ENCODE measurements around the gene TSPAN33.
"Not testable (repeated sequence)": the region's sequence is repeated elsewhere in the genome, so short reads cannot be mapped to it uniquely, and the experiment has no call there.

The TSPAN33 gene

DNA sequence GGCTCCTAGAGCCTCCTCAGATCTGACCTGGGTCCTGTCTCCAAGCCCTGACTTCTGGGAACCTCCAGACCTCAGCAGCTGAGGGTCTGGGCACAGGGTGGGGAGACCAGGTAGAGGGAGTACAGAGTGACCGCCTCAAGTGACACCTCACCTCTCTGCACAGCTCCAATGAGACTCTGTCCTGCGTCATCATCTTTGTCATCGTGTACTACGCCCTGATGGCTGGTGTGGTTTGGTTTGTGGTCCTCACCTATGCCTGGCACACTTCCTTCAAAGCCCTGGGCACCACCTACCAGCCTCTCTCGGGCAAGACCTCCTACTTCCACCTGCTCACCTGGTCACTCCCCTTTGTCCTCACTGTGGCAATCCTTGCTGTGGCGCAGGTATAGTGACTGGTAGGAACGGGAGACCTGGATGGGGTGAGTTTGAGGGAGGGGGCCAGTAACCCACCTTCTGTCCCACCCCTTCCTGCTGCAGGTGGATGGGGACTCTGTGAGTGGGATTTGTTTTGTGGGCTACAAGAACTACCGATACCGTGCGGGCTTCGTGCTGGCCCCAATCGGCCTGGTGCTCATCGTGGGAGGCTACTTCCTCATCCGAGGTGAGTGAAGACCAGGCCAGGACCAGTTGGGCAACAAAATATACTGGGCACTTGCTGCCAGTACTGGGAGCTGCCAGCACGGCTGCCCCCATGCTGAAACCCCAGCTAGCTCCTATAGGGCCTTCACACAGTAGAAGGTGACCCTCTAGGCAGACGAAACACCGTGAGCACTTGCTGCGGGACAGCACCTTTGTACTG, 61.7 kb downstream of the TSPAN33 start:
- in situ Hi-C loops (cut with MboI; ENCODE audit: low sequenced_read_pairs): no loop called here

DNA sequence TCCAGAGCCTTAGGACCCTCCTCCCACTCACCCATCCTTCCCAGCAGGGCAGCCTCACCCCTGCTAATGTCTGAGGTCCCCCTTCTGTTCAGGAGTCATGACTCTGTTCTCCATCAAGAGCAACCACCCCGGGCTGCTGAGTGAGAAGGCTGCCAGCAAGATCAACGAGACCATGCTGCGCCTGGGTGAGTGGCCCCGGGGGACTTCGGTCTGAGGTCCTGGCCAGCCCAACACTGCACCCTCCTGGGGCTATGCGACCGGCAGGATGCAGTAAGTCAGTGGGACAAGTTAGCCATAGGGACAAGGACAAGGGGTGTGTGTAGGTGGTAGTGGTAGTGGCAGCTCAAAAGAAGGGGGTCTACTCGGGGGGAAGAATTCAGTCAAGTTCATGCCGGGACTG, 64.2 kb downstream of the TSPAN33 start:
- in situ Hi-C loops (cut with MboI; ENCODE audit: low sequenced_read_pairs): no loop called here

DNA sequence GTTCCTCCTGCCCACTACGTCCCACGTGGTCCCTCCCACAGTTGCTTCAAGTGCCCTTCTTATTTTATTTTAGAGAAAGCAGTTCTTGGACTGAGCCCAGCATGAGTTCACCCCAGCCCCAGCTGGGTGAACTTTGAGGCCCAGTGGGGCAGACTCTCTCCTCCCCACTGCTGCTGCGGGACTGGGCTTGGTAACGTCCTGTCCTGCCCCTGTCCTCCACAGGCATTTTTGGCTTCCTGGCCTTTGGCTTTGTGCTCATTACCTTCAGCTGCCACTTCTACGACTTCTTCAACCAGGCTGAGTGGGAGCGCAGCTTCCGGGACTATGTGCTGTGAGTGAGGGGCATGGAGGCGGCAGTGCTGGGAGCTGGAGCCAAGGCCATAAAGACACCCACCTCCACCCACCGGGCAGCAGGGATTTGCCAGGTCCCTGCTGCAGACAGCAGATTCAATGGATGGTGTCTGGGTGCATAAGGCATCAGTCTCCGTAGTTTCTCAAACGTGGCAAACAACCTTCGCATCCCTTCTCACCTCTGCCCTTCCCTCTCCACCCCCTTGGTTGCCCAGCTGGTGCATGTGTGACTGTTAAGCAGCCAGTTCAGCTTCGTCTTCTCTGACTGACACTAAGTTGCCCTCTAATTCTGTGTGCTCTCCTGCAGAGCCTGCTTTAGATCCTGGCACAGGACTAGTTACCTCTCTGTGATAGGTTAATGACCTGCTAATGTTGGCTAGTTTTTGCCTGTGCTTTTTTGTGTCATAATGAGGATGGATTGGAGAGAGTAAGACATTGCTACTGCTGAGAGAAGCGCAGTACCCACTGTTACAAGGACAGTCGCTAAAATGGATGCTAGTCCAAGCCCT, 64.8 kb downstream of the TSPAN33 start:
- in situ Hi-C loops (cut with MboI; ENCODE audit: low sequenced_read_pairs): no loop called here

DNA sequence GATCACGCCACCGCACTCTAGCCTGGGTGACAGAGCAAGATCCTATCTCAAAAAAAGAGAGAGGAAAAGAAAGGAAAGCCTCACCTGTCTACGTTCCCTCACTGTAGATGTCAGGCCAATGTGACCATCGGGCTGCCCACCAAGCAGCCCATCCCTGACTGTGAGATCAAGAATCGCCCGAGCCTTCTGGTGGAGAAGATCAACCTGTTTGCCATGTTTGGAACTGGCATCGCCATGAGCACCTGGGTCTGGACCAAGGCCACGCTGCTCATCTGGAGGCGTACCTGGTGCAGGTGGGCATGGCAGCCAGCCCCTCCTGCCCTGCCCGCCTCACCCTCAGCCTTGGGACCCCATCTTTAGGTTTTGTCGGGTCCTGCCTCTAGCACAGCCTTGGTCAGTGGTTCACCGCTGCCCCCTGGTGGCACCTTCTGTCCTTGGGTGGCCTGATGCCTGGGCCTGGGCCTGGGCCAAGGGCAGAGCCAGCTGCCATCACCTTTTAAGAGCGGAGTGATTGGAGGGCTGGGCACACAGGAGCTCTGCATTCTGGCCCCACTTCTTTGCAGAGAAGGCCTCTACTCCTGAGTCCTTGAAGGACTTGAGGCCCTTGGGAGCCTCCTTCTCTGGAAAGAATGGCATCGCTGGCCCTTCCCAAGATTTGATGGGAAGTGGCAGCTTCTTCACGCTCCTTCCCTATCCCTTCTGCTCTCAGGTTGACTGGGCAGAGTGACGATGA, 65.9 kb downstream of the TSPAN33 start:
- in situ Hi-C loops (cut with MboI; ENCODE audit: low sequenced_read_pairs): no loop called here

DNA sequence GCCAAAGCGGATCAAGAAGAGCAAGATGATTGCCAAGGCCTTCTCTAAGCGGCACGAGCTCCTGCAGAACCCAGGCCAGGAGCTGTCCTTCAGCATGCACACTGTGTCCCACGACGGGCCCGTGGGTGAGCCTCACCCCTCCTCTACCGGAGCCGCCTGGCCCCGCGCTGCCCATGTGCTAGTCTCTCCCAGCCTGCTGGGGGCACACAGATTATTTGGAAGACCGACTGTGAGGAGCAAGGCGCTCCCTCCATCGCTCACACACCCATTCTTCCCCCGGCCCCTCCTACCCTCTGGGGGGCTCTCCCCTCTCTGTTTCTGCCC, 66.4 kb downstream of the TSPAN33 start:
- in situ Hi-C loops (cut with MboI; ENCODE audit: low sequenced_read_pairs): no loop called here

DNA sequence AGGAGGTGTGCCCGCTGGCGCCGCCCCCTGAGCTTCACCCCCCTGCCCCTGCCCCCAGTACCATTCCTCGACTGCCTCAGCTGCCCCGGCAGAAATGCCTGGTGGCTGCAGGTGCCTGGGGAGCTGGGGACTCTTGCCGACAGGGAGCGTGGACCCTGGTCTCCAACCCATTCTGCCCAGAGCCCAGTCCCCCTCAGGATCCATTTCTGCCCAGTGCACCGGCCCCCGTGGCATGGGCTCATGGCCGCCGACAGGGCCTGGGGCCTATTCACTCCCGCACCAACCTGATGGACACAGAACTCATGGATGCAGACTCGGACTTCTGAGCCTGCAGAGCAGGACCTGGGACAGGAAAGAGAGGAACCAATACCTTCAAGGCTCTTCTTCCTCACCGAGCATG, 67.6 kb downstream of the TSPAN33 start:
- in situ Hi-C loops (cut with MboI; ENCODE audit: low sequenced_read_pairs): no loop called here

DNA sequence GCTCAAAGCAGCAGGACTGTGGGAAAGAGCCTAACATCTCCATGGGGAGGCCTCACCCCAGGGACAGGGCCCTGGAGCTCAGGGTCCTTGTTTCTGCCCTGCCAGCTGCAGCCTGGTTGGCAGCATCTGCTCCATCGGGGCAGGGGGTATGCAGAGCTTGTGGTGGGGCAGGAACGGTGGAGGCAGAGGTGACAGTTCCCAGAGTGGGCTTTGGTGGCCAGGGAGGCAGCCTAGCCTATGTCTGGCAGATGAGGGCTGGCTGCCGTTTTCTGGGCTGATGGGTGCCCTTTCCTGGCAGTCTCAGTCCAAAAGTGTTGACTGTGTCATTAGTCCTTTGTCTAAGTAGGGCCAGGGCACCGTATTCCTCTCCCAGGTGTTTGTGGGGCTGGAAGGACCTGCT, 68.1 kb downstream of the TSPAN33 start:
- in situ Hi-C loops (cut with MboI; ENCODE audit: low sequenced_read_pairs): no loop called here

DNA sequence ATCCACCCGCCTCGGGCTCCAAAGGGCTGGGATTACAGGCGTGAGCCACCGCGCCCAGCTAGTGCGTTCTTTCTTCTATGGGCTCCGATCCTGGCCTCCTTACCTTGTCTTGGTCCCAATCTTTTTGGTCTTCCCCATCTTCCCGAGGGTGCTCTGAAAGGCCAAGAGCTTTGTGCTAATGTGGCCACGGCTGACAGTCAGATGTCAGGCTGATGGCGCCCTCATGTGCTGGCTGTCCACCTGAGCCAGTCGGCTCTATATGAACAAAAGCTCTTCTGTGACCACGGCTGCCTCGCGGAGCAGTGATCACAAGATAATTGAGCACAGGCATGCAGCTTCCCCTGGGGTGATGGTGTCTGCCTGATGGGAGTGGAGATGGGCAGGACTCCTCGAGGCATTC, 69.3 kb downstream of the TSPAN33 start:
- in situ Hi-C loops (cut with MboI; ENCODE audit: low sequenced_read_pairs): no loop called here

DNA sequence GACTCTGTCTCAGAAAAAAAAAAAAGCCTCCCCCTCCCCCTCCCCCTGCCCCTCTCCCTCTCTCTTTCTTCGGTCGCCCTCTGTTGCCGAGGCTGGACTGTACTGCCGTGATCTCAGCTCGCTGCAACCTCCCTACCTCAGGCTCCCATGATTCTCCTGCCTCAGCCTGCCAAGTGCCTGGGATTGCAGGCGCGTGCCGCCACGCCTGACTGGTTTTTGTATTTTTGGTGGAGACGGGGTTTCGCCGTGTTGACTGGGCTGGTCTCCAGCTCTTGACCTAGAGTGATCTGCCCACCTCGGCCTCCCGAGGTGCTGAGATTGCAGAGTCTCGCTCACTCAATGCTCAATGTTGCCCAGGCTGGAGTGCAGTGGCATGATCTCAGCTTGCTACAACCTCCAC, 71.2 kb downstream of the TSPAN33 start:
- in situ Hi-C loops (cut with MboI; ENCODE audit: low sequenced_read_pairs): not testable (repeated sequence)

DNA sequence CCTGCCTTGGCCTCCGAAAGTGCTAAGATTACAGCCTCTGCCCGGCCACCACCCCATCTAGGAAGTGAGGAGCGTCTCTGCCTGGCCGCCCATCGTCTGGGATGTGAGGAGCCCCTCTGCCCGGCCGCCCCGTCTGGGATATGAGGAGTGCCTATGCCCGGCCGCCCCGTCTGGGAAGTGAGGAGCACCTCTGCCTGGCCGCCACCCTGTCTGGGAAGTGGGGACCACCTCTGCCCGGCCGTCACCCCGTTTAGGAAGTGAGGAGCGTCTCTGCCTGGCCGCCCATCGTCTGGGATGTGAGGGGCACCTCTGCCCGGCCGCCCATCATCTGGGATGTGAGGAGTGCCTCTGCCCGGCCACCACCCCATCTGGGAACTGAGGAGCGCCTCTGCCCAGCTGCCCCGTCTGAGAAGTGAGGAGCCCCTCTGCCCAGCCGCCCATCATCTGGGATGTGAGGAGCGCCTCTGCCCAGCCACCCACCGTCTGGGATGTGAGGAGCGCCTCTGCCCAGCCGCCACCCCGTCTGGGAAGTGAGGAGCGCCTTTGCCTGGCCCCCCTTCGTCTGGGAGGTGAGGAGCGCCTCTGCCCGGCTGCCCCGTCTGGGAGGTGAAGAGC, 71.7 kb downstream of the TSPAN33 start:
- in situ Hi-C loops (cut with MboI; ENCODE audit: low sequenced_read_pairs): not testable (repeated sequence)

DNA sequence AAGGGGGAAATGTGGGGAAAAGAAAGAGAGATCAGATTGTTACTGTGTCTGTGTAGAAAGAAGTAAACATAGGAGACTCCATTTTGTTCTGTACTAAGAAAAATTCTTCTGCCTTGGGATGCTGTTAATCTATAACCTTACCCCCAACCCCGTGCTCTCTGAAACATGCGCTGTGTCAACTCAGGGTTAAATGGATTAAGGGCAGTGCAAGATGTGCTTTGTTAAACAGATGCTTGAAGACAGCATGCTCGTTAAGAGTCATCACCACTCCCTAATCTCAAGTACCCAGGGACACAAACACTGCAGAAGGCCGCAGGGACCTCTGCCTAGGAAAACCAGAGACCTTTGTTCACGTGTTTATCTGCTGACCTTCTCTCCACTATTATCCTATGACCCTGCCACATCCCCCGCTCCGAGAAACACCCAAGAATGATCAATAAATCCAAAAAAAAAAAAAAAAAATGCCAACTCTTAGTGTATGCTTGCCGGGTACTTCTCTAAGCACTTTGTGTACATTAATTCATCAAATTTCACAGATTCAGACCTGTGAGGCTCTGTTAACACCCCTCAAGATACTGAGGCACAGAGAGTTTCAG, 72.4 kb downstream of the TSPAN33 start:
- in situ Hi-C loops (cut with MboI; ENCODE audit: low sequenced_read_pairs): not testable (repeated sequence)

DNA sequence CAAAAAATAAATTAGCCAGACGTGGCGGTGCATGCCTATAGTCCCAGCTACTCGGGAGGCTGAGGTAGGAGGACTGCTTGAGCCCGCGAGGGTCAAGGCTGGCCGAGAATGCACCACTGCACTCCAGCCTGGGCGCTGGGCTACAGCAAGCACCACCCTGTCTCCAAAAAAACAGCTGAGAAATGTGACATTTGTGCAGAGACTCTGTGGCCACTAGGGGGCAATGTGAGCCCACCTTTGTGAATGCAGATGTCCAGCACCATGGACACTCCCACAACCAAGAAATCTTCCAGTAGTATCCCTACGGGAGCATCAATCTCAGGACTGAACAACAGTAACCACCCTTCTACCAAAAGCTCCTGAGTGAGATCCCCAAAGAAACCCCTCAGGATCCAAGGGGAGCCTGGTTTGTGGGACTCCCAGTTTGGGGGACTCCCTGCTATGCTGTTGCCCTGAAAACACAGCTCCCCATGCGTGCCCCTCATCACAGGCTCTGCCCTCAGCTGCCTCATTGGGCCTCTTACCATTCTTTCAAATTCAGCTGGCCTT, 74.1 kb downstream of the TSPAN33 start:
- in situ Hi-C loops (cut with MboI; ENCODE audit: low sequenced_read_pairs): no loop called here

DNA sequence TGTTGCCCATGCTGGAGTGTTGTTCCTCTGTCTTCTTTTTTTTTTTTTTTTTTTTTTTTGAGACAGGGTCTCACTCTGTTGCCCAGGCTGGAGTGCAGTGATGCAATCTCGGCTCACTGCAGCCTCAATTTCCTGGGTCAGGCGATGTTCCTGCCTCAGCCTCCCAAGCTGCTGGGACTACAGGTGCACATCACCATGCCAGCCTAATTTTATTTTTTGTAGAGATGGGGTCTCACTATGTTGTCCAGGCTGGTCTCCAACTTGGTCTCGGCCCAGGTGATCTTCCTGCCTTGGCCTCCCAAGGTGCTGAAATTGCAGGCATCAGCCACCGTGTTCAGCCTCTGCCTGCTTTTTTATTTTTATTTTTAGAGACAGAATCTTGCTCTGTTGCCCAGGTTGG, 74.7 kb downstream of the TSPAN33 start:
- in situ Hi-C loops (cut with MboI; ENCODE audit: low sequenced_read_pairs): not testable (repeated sequence)

Data from hTERT RPE-1 (cell line).